WTC11 (cell line): ENCODE measurements around the gene PRKN. TPM values are rescaled to one million over a fixed set of nuclear protein-coding genes. Genes with fewer than 3 reads are reported as not detected.

Source experiments
- ATAC-seq: fragments of 200-7000 bp; cut with Tn5 transposase; 2 replicates; pipeline ENCODE4 v1.10.0; 2021; ENCODE audit warnings: mild to moderate bottlenecking, moderate library complexity
- CTCF ChIA-PET: fragments of 300-600 bp; sonication (Branson Sonifier 250); formaldehyde crosslinking; loops from one replicate; lab custom pipeline; 2021; ENCODE audit warnings: antibody characterized with exemption; lab: Charles Lee
- POLR2A ChIA-PET: fragments of 350-600 bp; sonication (Branson Sonifier 250); formaldehyde crosslinking; loops from one replicate; lab custom pipeline; 2021; ENCODE audit warnings: antibody characterized with exemption; lab: Charles Lee
- DNase-seq: peaks from one replicate; pipeline ENCODE4 v3.0.0; 2021; ENCODE audit warnings: low spot score
- H3K27ac Mint-ChIP-seq: 2 replicates; pipeline ENCODE4 v1.8.0; 2021; ENCODE audit warnings: mixed read lengths
- H3K27me3 Mint-ChIP-seq: 2 replicates; pipeline ENCODE4 v1.8.0; 2021; ENCODE audit warnings: low read depth, mild to moderate bottlenecking, moderate library complexity, mixed read lengths
- H3K36me3 Mint-ChIP-seq: 2 replicates; pipeline ENCODE4 v1.8.0; 2021; ENCODE audit warnings: mixed read lengths
- H3K4me1 Mint-ChIP-seq: 2 replicates; pipeline ENCODE4 v1.8.0; 2022; ENCODE audit warnings: mixed read lengths
- H3K4me3 Mint-ChIP-seq: 2 replicates; pipeline ENCODE4 v1.8.0; 2021; ENCODE audit warnings: mild to moderate bottlenecking, moderate library complexity, mixed read lengths
- H3K9me3 Mint-ChIP-seq: 2 replicates; pipeline ENCODE4 v1.8.0; 2021; ENCODE audit warnings: mixed read lengths
- FOXP4 ChIP-seq: sonication (generic); formaldehyde crosslinking; IDR thresholded peaks from 2 replicates; pipeline ENCODE4 v1.8.0; 2022; ENCODE audit warnings: mild to moderate bottlenecking, missing genetic modification reagents
- JUN ChIP-seq: sonication (generic); formaldehyde crosslinking; IDR thresholded peaks from 2 replicates; pipeline ENCODE4 v1.8.0; 2023; ENCODE audit warnings: mild to moderate bottlenecking, missing genetic modification reagents
- KAT7 ChIP-seq: sonication (generic); formaldehyde crosslinking; IDR thresholded peaks from 2 replicates; pipeline ENCODE4 v1.8.1; 2023; ENCODE audit warnings: missing genetic modification reagents, mild to moderate bottlenecking, borderline replicate concordance
- NFATC4 ChIP-seq: fragments of 250-450 bp; sonication (Bioruptor Pico); IDR thresholded peaks from 2 replicates; pipeline ENCODE4 v1.9.0; 2021; ENCODE audit warnings: mild to moderate bottlenecking
- NFYB ChIP-seq: sonication (generic); formaldehyde crosslinking; conservative IDR thresholded peaks from 2 replicates; pipeline ENCODE4 v1.8.0; 2022; ENCODE audit warnings: low read depth, missing genetic modification reagents
- NR2C2 ChIP-seq: sonication (generic); formaldehyde crosslinking; IDR thresholded peaks from 2 replicates; pipeline ENCODE4 v1.8.0; 2022; ENCODE audit warnings: mild to moderate bottlenecking, missing genetic modification reagents
- PRDM15 ChIP-seq: sonication (generic); formaldehyde crosslinking; IDR thresholded peaks from 2 replicates; pipeline ENCODE4 v1.8.0; 2022; ENCODE audit warnings: missing genetic modification reagents
- RORB ChIP-seq: fragments of 250-450 bp; sonication (Bioruptor Pico); IDR thresholded peaks from 2 replicates; pipeline ENCODE4 v1.9.0; 2021; ENCODE audit warnings: mild to moderate bottlenecking
- SMAD4 ChIP-seq: sonication (generic); formaldehyde crosslinking; IDR thresholded peaks from 2 replicates; pipeline ENCODE4 v1.8.0; 2022; ENCODE audit warnings: mild to moderate bottlenecking, missing genetic modification reagents
- TEAD1 ChIP-seq: sonication (generic); formaldehyde crosslinking; IDR thresholded peaks from 2 replicates; pipeline ENCODE4 v1.8.0; 2022; ENCODE audit warnings: mild to moderate bottlenecking, missing genetic modification reagents
- TEAD4 ChIP-seq: sonication (generic); formaldehyde crosslinking; IDR thresholded peaks from 2 replicates; pipeline ENCODE4 v1.8.0; 2022; ENCODE audit warnings: mild to moderate bottlenecking, missing genetic modification reagents
- TP53 ChIP-seq: sonication (generic); formaldehyde crosslinking; IDR thresholded peaks from 2 replicates; pipeline ENCODE4 v1.8.1; 2023; ENCODE audit warnings: mild to moderate bottlenecking, missing genetic modification reagents
- USF2 ChIP-seq: sonication (generic); formaldehyde crosslinking; IDR thresholded peaks from 2 replicates; pipeline ENCODE4 v1.8.1; 2023; ENCODE audit warnings: mild to moderate bottlenecking, missing genetic modification reagents, moderate library complexity
- ZNF263 ChIP-seq: sonication (generic); formaldehyde crosslinking; IDR thresholded peaks from 2 replicates; pipeline ENCODE4 v1.8.1; 2022; ENCODE audit warnings: low read depth, mild to moderate bottlenecking, moderate library complexity, missing genetic modification reagents
- ZNF317 ChIP-seq: sonication (generic); formaldehyde crosslinking; IDR thresholded peaks from 2 replicates; pipeline ENCODE4 v1.8.1; 2023; ENCODE audit warnings: low read depth, mild to moderate bottlenecking, moderate library complexity, missing genetic modification reagents, borderline replicate concordance
- ZNF671 ChIP-seq: fragments of 250-450 bp; sonication (Bioruptor Pico); IDR thresholded peaks from 2 replicates; pipeline ENCODE4 v1.8.0; 2021; ENCODE audit warnings: mild to moderate bottlenecking
- total RNA-seq: library from RNA; stranded (reverse); gene quantifications from 3 replicates; pipeline ENCODE4 v1.2.3, GENCODE V29; 2021

The PRKN gene
- total RNA-seq, 1 experiment from 2014 or later, result 0.59 TPM

- TF ChIP-seq PRDM15 (CRISPR knock-in tag) (no peak), TP53 (CRISPR knock-in tag) (no peak), KAT7 (CRISPR knock-in tag) (no peak), ZNF671 (CRISPR knock-in tag) (no peak), ZNF317 (CRISPR knock-in tag) (no peak), SMAD4 (CRISPR knock-in tag) (no peak), FOXP4 (CRISPR knock-in tag) (no peak), NFYB (no peak), NR2C2 (CRISPR knock-in tag) (no peak), TEAD4 (no peak)
- peaks cover 15% of the 10 kb centered on the region for H3K9me3 Mint-ChIP-seq
- CTCF ChIA-PET, result interaction anchor here (0.5 to 2.1 kb wide), 12 partner anchors 14 to 301 kb away, joined by 3 to 9 read pairs (median 4); no protein-coding TSS in a partner anchor
- DNase-seq (no peak), ATAC-seq (peak; percentile 86)
- no peak overlapping the region for H3K27ac Mint-ChIP-seq
- no peaks in the 10 kb centered on the region for H3K4me1 Mint-ChIP-seq
- POLR2A ChIA-PET, result no interaction called here
- H3K4me3 Mint-ChIP-seq, result no peak overlapping the region
- H3K27me3 Mint-ChIP-seq, result no peaks in the 10 kb centered on the region; the same call in 1 of the 2 replicates
- H3K36me3 Mint-ChIP-seq, result peaks cover 7% of the 10 kb centered on the region
These were observed 1333.7 kb downstream of the PRKN start for GRCh38 chr6:161393839-161394364.

GRCh38 chr6:161393292-161393691, 1334.3 kb downstream of the PRKN start:
- ChIA-PET POLR2A (no interaction called here), CTCF (interaction anchor here (0.5 to 2.1 kb wide), 9 partner anchors 14 to 302 kb away, joined by 3 to 9 read pairs (median 5); no protein-coding TSS in a partner anchor)
- H3K4me1 Mint-ChIP-seq, result no peaks in the 10 kb centered on the region
- DNase-seq, result no peak
- peaks cover 13% of the 10 kb centered on the region for H3K9me3 Mint-ChIP-seq
- ATAC-seq, result no peak
- peaks cover 1% of the 10 kb centered on the region; the same call in 1 of the 2 replicates for H3K36me3 Mint-ChIP-seq
- H3K27me3 Mint-ChIP-seq, result no peaks in the 10 kb centered on the region
- H3K27ac Mint-ChIP-seq, result no peak overlapping the region
- TF ChIP-seq RORB (CRISPR knock-in tag) (no peak), TEAD1 (CRISPR knock-in tag) (no peak), NFATC4 (CRISPR knock-in tag) (no peak), FOXP4 (CRISPR knock-in tag) (no peak), TP53 (CRISPR knock-in tag) (no peak), USF2 (CRISPR knock-in tag) (no peak), ZNF263 (CRISPR knock-in tag) (no peak), KAT7 (CRISPR knock-in tag) (no peak), JUN (no peak)
- no peak overlapping the region for H3K4me3 Mint-ChIP-seq
